SK-N-MC (cell line): Measurements from ENCODE around the gene PPHLN1.

Source experiments
- EZH2 ChIP-seq: fragments of 200-600 bp; sonication (generic); IDR thresholded peaks from one replicate; pipeline ENCODE4 v1.6.1; 2017; ENCODE audit warnings: antibody characterized with exemption
- POLR2AphosphoS5 ChIP-seq: IDR thresholded peaks from 2 replicates; pipeline ENCODE4 v1.6.1; 2012; ENCODE audit warnings: mild to moderate bottlenecking, low read depth, low read length, borderline replicate concordance

GRCh38 chr12:42298887-42299286 is 27.1 kb upstream of the PPHLN1 start:
- TF ChIP-seq POLR2AphosphoS5 = no peak
- TF ChIP-seq EZH2 = no peak
